ENCODE data around the gene CBLN1.

CBLN1 gene

GRCh38 chr16:49292413-49292812 lies 10.8 kb upstream of the CBLN1 start:
- Histone ChIP-seq H3K4me1 (ENCODE audit: control insufficient read depth in 5 of 5, insufficient read depth in 5 of 5, low read length in 5 of 5) (no peaks in the 10 kb centered on the region), H3K9ac (ENCODE audit: low read length in 5 of 5) (no peak overlapping the region), H3K4me3 (ENCODE audit: low read depth in 1 of 5, low read length in 5 of 5) (no peak overlapping the region), H3K27ac (ENCODE audit: low read depth, low read length) (no peak overlapping the region), H3K9me3 (ENCODE audit: control insufficient read depth in 5 of 5, low read length in 5 of 5) (peaks cover 0 to 2% (median 0%) of the 10 kb centered on the region in 5 donors), H3K27me3 (ENCODE audit: control insufficient read depth in 5 of 5, insufficient read depth in 4 of 5, low read length in 5 of 5) (peaks cover 0 to 5% (median 0%) of the 10 kb centered on the region in 5 donors), H3K36me3 (ENCODE audit: control insufficient read depth in 5 of 5, insufficient read depth in 5 of 5, low read length in 5 of 5) (no peaks in the 10 kb centered on the region)

DNA sequence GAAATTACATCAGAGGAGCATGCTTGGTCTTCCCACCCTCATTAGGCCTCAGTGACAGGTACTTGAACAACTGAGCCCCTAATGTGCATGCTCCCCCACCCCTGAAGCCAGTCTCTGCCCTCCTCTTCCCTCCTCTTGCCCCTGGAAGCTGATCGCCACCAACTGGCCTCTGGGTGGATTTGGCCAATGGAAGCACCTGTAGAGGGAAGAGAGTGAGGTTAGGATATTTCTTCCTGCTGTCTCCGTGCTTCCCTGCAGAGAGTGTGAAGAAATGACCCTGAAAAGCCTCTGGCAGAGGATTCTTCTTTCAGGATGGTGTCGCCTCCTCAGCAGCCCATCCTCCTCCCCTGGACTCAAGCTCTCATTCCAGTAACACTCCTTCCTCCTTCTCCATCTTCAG lies 5.9 kb upstream of the CBLN1 start:
- no peak overlapping the region for H3K9ac ChIP-seq (ENCODE audit: low read length in 5 of 5)
- H3K4me1 ChIP-seq (ENCODE audit: control insufficient read depth in 5 of 5, insufficient read depth in 5 of 5, low read length in 5 of 5): peaks cover 0 to 13% (median 12%) of the 10 kb centered on the region in 5 donors
- H3K9me3 ChIP-seq (ENCODE audit: control insufficient read depth in 5 of 5, low read length in 5 of 5): peaks cover 0 to 2% (median 0%) of the 10 kb centered on the region in 5 donors
- H3K4me3 ChIP-seq (ENCODE audit: low read depth in 1 of 5, low read length in 5 of 5): no peak overlapping the region
- H3K36me3 ChIP-seq (ENCODE audit: control insufficient read depth in 5 of 5, insufficient read depth in 5 of 5, low read length in 5 of 5): no peaks in the 10 kb centered on the region
- peaks cover 11 to 28% (median 23%) of the 10 kb centered on the region in 5 donors for H3K27me3 ChIP-seq (ENCODE audit: control insufficient read depth in 5 of 5, insufficient read depth in 4 of 5, low read length in 5 of 5)
- H3K27ac ChIP-seq (ENCODE audit: low read depth, low read length): no peak overlapping the region

DNA sequence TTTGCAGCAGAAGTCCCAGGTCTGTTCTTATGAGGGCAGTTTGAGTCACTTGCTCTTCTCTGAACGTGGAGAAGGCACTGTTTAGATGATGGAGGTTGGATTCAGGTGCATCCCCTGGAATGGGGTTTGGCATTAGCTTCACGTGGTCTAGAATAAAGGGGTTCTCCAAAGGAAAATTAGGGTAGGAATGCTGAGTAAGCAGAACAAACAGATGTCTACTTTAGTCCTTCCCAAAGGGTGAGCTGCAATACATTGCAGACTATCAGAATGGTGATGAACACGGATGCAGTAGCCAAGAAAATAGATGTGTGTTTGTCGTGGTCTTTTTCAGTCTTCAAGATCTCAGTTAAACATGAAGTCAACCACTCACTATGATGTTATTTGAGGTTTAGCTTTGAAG lies 3.3 kb upstream of the CBLN1 start:
- H3K9me3 ChIP-seq (ENCODE audit: control insufficient read depth in 5 of 5, low read length in 5 of 5): peaks cover 0 to 2% (median 0%) of the 10 kb centered on the region in 5 donors
- peaks cover 23 to 43% (median 34%) of the 10 kb centered on the region in 5 donors for H3K27me3 ChIP-seq (ENCODE audit: control insufficient read depth in 5 of 5, insufficient read depth in 4 of 5, low read length in 5 of 5)
- H3K4me3 ChIP-seq (ENCODE audit: low read depth in 1 of 5, low read length in 5 of 5): no peak overlapping the region
- H3K9ac ChIP-seq (ENCODE audit: low read length in 5 of 5): no peak overlapping the region
- peaks cover 0 to 34% (median 27%) of the 10 kb centered on the region in 5 donors for H3K4me1 ChIP-seq (ENCODE audit: control insufficient read depth in 5 of 5, insufficient read depth in 5 of 5, low read length in 5 of 5)
- no peak overlapping the region for H3K27ac ChIP-seq (ENCODE audit: low read depth, low read length)
- no peaks in the 10 kb centered on the region for H3K36me3 ChIP-seq (ENCODE audit: control insufficient read depth in 5 of 5, insufficient read depth in 5 of 5, low read length in 5 of 5)

GRCh38 chr16:49283376-49284049 lies 1.9 kb upstream of the CBLN1 start:
- Histone ChIP-seq H3K27me3 (ENCODE audit: control insufficient read depth in 5 of 5, insufficient read depth in 4 of 5, low read length in 5 of 5) (peaks cover 34 to 57% (median 49%) of the 10 kb centered on the region in 5 donors), H3K4me3 (ENCODE audit: low read depth in 1 of 5, low read length in 5 of 5) (peak overlapping the region in 1 of 5 donors; percentile 67), H3K36me3 (ENCODE audit: control insufficient read depth in 5 of 5, insufficient read depth in 5 of 5, low read length in 5 of 5) (no peaks in the 10 kb centered on the region), H3K9me3 (ENCODE audit: control insufficient read depth in 5 of 5, low read length in 5 of 5) (no peaks in the 10 kb centered on the region), H3K4me1 (ENCODE audit: control insufficient read depth in 5 of 5, insufficient read depth in 5 of 5, low read length in 5 of 5) (peaks cover 0 to 47% (median 36%) of the 10 kb centered on the region in 5 donors), H3K27ac (ENCODE audit: low read depth, low read length) (no peak overlapping the region), H3K9ac (ENCODE audit: low read length in 5 of 5) (no peak overlapping the region)

- peak overlapping the region in 4 of 5 donors; percentile 20 to 56 (median 31) for H3K9ac ChIP-seq (ENCODE audit: low read length in 5 of 5)
- H3K27me3 ChIP-seq (ENCODE audit: control insufficient read depth in 5 of 5, insufficient read depth in 4 of 5, low read length in 5 of 5): peaks cover 41 to 64% (median 56%) of the 10 kb centered on the region in 5 donors
- no peaks in the 10 kb centered on the region for H3K36me3 ChIP-seq (ENCODE audit: control insufficient read depth in 5 of 5, insufficient read depth in 5 of 5, low read length in 5 of 5)
- H3K9me3 ChIP-seq (ENCODE audit: control insufficient read depth in 5 of 5, low read length in 5 of 5): no peaks in the 10 kb centered on the region
- H3K4me3 ChIP-seq (ENCODE audit: low read depth in 1 of 5, low read length in 5 of 5): peak overlapping the region; percentile 50 to 67 (median 63)
- H3K27ac ChIP-seq (ENCODE audit: low read depth, low read length): no peak overlapping the region
- peaks cover 0 to 52% (median 41%) of the 10 kb centered on the region in 5 donors for H3K4me1 ChIP-seq (ENCODE audit: control insufficient read depth in 5 of 5, insufficient read depth in 5 of 5, low read length in 5 of 5)
These were observed 1.2 kb upstream of the CBLN1 start for GRCh38 chr16:49282690-49283375.

DNA sequence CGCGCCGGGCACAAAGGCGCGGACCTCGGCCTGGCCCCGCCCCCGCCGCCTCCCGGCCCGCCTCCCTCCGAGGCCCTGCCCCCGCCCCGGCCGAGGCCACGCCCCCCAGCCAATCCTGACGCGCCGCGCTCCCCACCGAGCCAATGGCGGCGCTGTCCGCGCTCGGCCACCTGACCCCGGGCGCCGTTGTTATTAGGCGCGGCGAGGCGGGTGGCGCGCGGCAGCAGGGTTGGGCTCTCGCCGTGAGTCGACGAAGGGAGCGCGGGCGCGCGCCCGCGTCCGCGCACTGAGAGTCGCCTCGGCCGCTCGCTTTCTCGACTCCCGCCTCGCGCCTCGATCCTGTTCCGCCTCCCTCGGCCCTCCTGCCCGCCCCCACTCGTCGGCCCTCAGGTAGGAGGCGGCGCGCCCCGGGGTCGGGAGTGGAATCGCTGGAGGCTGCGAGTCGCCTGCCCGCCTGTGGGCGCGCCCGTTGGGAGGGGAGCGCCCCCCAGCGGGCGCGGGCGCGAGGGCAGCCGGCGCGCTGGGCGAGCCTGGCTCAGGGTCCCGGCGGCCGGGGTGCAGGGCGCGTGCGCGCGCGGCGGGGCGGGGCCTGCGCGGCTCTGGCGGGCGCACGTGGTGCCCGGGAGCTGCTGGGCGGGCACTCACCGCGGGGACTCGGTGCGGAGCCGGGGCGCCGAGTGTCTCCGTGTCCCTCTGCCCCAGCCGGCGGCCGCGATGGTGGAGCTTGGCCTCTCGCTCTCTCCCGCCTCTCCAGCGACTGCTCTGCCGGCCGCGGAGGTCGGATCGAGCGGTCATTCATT lies 405 bp upstream of the CBLN1 start:
- peak overlapping the region in 4 of 5 donors; percentile 52 to 67 (median 61) for H3K4me3 ChIP-seq (ENCODE audit: low read depth in 1 of 5, low read length in 5 of 5)
- peaks cover 0 to 60% (median 49%) of the 10 kb centered on the region in 5 donors for H3K4me1 ChIP-seq (ENCODE audit: control insufficient read depth in 5 of 5, insufficient read depth in 5 of 5, low read length in 5 of 5)
- no peaks in the 10 kb centered on the region for H3K9me3 ChIP-seq (ENCODE audit: control insufficient read depth in 5 of 5, low read length in 5 of 5)
- no peaks in the 10 kb centered on the region for H3K36me3 ChIP-seq (ENCODE audit: control insufficient read depth in 5 of 5, insufficient read depth in 5 of 5, low read length in 5 of 5)
- peaks cover 44 to 72% (median 60%) of the 10 kb centered on the region in 5 donors for H3K27me3 ChIP-seq (ENCODE audit: control insufficient read depth in 5 of 5, insufficient read depth in 4 of 5, low read length in 5 of 5)
- H3K9ac ChIP-seq (ENCODE audit: low read length in 5 of 5): peak overlapping the region in 4 of 5 donors; percentile 20 to 56 (median 31)
- H3K27ac ChIP-seq (ENCODE audit: low read depth, low read length): no peak overlapping the region

DNA sequence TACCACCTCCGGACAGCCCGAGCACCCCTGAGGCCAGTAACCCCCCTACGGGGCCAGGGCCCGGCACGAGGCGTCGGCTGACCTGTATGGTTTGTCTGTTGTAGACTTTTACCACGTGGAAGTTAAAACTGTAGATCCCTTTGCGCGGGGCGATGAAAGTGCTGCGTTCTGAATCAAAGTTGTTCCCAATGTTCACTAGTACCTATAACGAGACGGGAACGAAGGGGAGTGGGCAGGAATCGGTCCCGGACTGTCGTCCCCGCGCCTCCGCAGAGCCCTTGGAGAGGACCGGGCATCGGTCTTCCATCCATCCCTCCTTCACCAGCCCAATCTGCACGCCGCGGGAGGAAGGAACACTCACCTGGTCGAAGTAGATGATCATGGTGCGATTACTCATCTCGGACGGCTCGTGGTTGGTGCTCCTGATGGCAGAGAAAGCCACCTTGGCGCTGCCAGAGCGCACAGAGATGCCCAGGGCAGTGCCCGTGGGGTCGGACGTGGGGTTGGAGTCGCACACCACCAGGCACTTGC lies 732 bp downstream of the CBLN1 start:
- Histone ChIP-seq H3K4me1 (ENCODE audit: control insufficient read depth in 5 of 5, insufficient read depth in 5 of 5, low read length in 5 of 5) (peaks cover 0 to 61% (median 49%) of the 10 kb centered on the region in 5 donors), H3K4me3 (ENCODE audit: low read depth in 1 of 5, low read length in 5 of 5) (peak overlapping the region in 2 of 5 donors; percentile 50 to 62), H3K9me3 (ENCODE audit: control insufficient read depth in 5 of 5, low read length in 5 of 5) (no peaks in the 10 kb centered on the region), H3K27ac (ENCODE audit: low read depth, low read length) (no peak overlapping the region), H3K27me3 (ENCODE audit: control insufficient read depth in 5 of 5, insufficient read depth in 4 of 5, low read length in 5 of 5) (peaks cover 53 to 80% (median 71%) of the 10 kb centered on the region in 5 donors), H3K9ac (ENCODE audit: low read length in 5 of 5) (no peak overlapping the region), H3K36me3 (ENCODE audit: control insufficient read depth in 5 of 5, insufficient read depth in 5 of 5, low read length in 5 of 5) (no peaks in the 10 kb centered on the region)

DNA sequence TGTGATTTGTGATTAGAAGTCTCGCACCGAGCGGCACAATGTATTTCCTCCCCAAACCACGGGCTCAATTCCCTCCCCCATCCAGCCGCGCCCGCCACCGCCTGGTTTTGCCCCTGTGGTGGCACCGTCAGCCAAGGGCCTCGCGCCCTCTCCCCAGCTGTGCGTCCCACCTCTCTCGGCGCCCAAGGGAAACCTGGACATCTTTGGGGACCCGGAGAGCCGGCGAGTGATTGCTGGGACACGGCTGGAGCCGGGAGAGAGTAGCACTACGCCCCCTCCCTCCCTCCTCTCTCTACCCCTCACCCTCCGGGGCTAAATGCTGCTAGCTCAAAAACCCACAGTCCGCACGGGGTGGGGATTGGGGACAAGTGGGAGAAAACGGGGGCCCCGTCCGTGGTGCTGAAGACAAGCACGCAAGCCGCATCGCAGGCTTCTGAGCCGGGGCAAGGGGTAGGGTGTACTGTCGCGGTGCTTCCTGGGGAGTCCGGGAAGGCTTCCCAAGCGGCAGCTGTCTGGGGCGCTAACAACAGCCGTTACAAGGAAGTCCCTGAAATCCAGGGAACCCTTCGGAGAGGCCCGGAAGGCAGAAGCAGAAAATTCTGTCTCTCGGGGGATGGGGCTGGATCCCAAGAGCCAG lies 1.4 kb downstream of the CBLN1 start:
- H3K4me3 ChIP-seq (ENCODE audit: low read depth in 1 of 5, low read length in 5 of 5): peak overlapping the region in 2 of 5 donors; percentile 50 to 62
- H3K4me1 ChIP-seq (ENCODE audit: control insufficient read depth in 5 of 5, insufficient read depth in 5 of 5, low read length in 5 of 5): peaks cover 0 to 61% (median 49%) of the 10 kb centered on the region in 5 donors
- H3K9me3 ChIP-seq (ENCODE audit: control insufficient read depth in 5 of 5, low read length in 5 of 5): no peaks in the 10 kb centered on the region
- H3K27me3 ChIP-seq (ENCODE audit: control insufficient read depth in 5 of 5, insufficient read depth in 4 of 5, low read length in 5 of 5): peaks cover 60 to 87% (median 78%) of the 10 kb centered on the region in 5 donors
- no peaks in the 10 kb centered on the region for H3K36me3 ChIP-seq (ENCODE audit: control insufficient read depth in 5 of 5, insufficient read depth in 5 of 5, low read length in 5 of 5)
- H3K9ac ChIP-seq (ENCODE audit: low read length in 5 of 5): no peak overlapping the region
- no peak overlapping the region for H3K27ac ChIP-seq (ENCODE audit: low read depth, low read length)

DNA sequence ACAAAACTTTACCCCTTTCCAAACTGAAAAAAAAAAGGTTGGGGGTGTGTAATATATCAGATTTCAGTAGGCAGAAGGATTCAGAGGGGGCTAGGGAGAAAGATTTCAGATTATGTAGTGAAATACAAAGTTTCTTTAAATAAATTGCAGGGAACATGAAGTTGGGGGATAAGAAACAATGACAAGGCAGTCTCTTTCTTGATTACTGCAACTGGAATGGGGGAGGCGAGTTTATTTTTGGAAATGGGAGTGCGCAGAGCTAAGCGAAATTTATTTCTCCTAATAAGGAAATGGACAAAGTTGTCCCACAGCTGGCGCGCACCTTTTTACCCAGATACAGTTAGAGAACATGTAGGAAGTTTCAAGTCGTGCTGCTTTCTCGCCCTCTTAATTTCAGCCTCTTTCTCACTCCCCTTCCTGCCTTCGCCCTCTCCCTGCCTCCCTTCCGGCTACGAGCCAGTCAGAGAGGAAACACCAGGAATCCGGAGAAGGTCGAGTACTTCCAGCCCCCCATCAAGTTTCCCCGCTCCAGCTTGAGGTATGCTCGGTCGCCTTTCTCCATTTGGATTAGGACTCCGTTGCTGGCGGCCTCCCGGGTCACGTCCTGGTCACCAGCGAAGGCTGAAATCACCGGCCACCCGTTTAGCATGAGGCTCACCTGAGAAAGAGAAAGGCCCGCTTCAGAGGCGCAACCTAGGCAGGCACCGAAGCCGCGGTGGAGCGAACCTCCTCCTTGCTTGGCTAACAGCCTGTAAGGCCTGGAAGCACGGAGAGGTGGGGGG lies 2.5 kb downstream of the CBLN1 start:
- no peaks in the 10 kb centered on the region for H3K36me3 ChIP-seq (ENCODE audit: control insufficient read depth in 5 of 5, insufficient read depth in 5 of 5, low read length in 5 of 5)
- peaks cover 0 to 61% (median 49%) of the 10 kb centered on the region in 5 donors for H3K4me1 ChIP-seq (ENCODE audit: control insufficient read depth in 5 of 5, insufficient read depth in 5 of 5, low read length in 5 of 5)
- H3K27ac ChIP-seq (ENCODE audit: low read depth, low read length): no peak overlapping the region
- no peak overlapping the region for H3K9ac ChIP-seq (ENCODE audit: low read length in 5 of 5)
- H3K4me3 ChIP-seq (ENCODE audit: low read depth in 1 of 5, low read length in 5 of 5): peak overlapping the region in 2 of 5 donors; percentile 24 to 47
- H3K9me3 ChIP-seq (ENCODE audit: control insufficient read depth in 5 of 5, low read length in 5 of 5): no peaks in the 10 kb centered on the region
- H3K27me3 ChIP-seq (ENCODE audit: control insufficient read depth in 5 of 5, insufficient read depth in 4 of 5, low read length in 5 of 5): peaks cover 68 to 88% (median 79%) of the 10 kb centered on the region in 5 donors

All from subcutaneous abdominal adipose tissue (tissue), 5 donors.